SK-N-MC (cell line): ENCODE results near the gene RIPK1.
"Not testable (repeated sequence)": the region's sequence is repeated elsewhere in the genome, so short reads cannot be mapped to it uniquely, and the experiment has no call there.

Experiments used
- DNase-seq: peaks from one replicate; pipeline ENCODE4 v3.0.0-alpha.2; 2011; ENCODE audit warnings: low read depth, low spot score
- H3K27ac ChIP-seq: fragments of 200-600 bp; sonication (generic); 2 replicates; pipeline ENCODE4 v1.5.1; 2016; ENCODE audit warnings: mixed run types
- H3K36me3 ChIP-seq: fragments of 200-600 bp; sonication (generic); 2 replicates; pipeline ENCODE4 v1.6.1; 2017; ENCODE audit warnings: antibody characterized with exemption, low read length, mixed read lengths; ENCODE audit not compliant: insufficient read depth
- H3K4me3 ChIP-seq: fragments of 200-600 bp; sonication (generic); 2 replicates; pipeline ENCODE4 v1.5.1; 2016
- H3K9ac ChIP-seq: fragments of 200-600 bp; sonication (generic); 2 replicates; pipeline ENCODE4 v1.8.0; 2017; ENCODE audit warnings: mixed run types, mixed read lengths; ENCODE audit not compliant: insufficient read length
- H3K9me3 ChIP-seq: fragments of 200-600 bp; sonication (generic); 2 replicates; pipeline ENCODE4 v1.6.1; 2017; ENCODE audit warnings: low read depth, mild to moderate bottlenecking, antibody characterized with exemption, low read length, moderate library complexity, mixed read lengths
- EZH2 ChIP-seq: fragments of 200-600 bp; sonication (generic); IDR thresholded peaks from one replicate; pipeline ENCODE4 v1.6.1; 2017; ENCODE audit warnings: antibody characterized with exemption
- FOXP2 ChIP-seq: optimal IDR thresholded peaks from 2 replicates; pipeline ENCODE3; 2011; ENCODE audit warnings: mild to moderate bottlenecking, moderate library complexity; ENCODE audit not compliant: insufficient read depth; ENCODE audit errors: extremely low read length, control extremely low read depth
- POLR2AphosphoS5 ChIP-seq: IDR thresholded peaks from 2 replicates; pipeline ENCODE4 v1.6.1; 2012; ENCODE audit warnings: mild to moderate bottlenecking, low read depth, low read length, borderline replicate concordance

The RIPK1 gene

DNA sequence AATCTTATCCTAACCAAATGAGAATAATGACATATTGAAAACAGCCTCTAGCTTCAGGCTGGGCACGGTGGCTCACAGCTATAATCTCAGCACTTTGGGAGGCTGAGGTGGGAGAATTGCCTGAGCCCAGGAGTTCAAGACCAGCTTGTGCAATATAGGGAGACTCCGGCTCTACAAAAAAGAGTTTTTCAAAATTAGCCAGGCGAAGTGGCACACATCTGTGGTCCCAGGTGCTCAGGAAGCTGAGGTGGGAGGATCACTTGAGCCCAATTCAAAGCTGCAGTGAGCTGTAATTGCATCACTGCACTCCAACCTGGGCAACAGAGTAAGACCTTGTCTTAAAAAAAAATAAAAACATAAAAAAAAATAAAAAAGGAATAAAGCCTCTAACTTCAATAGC is 84.4 kb downstream of the RIPK1 start:
- DNase-seq: no peak
- TF ChIP-seq POLR2AphosphoS5 (no peak), EZH2 (no peak), FOXP2 (no peak)
- H3K9ac ChIP-seq: no peak overlapping the region
- H3K9me3 ChIP-seq: no peaks in the 10 kb centered on the region
- peaks cover 9% of the 10 kb centered on the region for H3K36me3 ChIP-seq
- H3K27ac ChIP-seq: no peak overlapping the region
- H3K4me3 ChIP-seq: no peak overlapping the region

DNA sequence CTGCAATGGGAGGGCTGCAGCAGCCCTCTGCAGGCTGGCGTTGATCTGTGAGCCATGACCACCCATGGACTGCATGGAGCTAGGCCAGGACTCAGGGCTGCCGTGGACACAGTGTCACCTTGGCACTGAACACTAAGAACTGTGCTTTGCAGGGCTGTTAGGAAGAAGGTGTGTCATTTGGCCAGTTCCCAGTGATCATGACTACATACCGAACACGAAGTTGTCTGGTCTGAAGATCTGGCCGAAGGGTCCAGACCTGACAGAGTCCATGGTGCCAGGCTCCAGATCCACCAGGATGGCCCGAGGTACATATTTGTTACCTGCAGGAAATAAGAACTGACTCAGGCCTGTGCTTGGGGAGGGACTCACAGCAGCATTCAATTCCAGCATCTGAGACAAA is 87.1 kb downstream of the RIPK1 start:
- not testable (repeated sequence) for H3K27ac ChIP-seq

DNA sequence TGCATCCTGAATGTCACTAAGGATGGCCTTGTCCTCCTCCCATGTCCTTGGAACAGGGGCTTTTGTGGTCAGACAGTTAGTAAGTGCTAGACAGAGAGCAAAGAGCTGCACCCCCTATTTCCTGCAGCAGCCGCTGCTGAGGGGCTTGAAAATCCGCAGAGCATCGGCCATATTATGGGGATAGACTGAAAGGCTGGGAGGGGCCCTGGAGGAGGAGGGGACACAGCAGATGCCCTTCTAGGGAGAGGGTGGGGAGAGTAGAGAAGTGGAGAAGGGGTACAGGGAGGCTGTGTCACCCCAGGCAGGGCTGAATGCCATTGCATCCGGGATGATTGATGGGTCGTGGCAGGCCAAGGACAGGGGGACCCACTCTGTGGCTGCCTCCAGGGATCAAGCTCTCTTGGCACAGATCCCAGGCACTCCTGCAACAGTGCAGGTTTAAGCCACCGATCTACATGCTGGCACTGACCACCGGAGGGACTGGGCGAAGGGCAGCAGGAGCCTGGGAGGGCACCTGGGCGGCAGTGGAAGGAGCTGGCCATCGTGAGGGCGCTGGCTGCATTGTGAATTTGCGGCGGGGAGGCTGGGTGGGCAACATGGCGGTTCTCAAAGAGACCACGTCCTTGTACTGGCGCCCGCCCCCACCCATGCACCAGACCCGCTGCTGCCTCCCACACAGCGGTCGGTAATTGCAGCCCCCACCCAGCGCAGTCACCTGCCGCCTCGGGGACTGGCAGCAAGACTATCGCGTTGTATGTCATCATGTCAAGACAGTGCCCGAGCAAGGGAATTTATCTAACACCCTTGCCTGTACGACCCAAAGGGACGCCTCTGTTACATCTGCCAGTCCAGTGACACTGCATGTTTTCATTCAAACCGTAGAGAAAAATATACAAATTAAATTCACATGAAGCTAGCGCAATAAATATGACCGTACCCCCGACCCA is 88.2 kb downstream of the RIPK1 start:
- Histone ChIP-seq H3K9ac (peak overlapping the region; percentile 76), H3K4me3 (peak overlapping the region; percentile 89)
- H3K9me3 ChIP-seq, H3K27ac ChIP-seq, H3K36me3 ChIP-seq, DNase-seq: not testable (repeated sequence)

More for the DNA sequence above, 87.1 kb downstream of the RIPK1 start:
- not testable (repeated sequence) for H3K4me3 ChIP-seq, H3K9ac ChIP-seq, H3K36me3 ChIP-seq, DNase-seq, H3K9me3 ChIP-seq

DNA sequence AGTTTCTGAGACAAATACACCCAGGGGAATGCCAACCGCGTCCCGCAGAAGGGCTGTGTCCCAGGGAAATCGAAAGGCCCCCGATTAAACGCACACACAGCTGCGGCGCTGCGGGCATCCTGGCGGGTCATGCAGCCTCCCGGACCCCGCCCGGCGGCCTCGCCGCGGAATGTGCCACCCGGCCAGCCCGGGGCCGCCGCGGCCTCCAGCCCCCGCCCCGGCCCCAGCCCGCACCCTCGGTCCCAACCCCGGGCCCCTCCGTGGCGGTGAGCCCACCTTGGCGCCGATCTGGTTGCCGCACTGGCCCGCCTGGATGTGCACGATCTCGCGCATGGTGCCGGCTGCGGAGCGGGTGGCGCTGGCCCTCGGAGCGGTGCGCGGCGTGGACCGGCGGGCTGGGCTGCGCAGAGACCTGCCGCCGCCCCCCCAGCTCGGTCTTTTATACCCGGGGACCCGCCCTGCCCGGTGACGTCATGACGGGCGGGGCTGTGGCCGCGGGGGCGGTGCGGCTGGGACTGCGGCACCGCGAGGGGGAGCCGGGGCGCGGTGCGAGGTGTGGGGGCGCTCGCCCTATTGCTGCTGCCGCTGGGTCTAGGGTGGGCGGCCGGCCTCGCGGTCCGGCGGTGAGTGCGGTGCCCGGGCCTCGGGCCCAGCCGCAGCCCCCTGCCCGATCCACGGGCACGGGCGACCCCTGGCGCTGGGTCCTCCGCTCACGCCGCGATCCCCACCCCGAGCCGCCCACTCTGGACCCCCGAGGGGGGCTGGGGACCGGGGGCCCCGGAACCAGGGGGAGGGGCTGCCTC is 89.0 kb downstream of the RIPK1 start, which contains the start of gene TUBB2A:
TSS of gene TUBB2A (minus strand) at position 414 of the 803 bp plus-strand sequence. CDS start at position 333, 81 bp downstream.
- Histone ChIP-seq H3K4me3 (peak within 1 kb of the TSS; percentile 89), H3K9ac (peak within 1 kb of the TSS; percentile 83), H3K36me3 (peaks cover 7% of the 10 kb centered on the region; the same call in 1 of the 2 replicates), H3K9me3 (no peaks in the 10 kb centered on the region), H3K27ac (no peak within 1 kb of the TSS)
- no peak for DNase-seq
- TF ChIP-seq FOXP2 (no peak), POLR2AphosphoS5 (peak; percentile 90), EZH2 (no peak)

DNA sequence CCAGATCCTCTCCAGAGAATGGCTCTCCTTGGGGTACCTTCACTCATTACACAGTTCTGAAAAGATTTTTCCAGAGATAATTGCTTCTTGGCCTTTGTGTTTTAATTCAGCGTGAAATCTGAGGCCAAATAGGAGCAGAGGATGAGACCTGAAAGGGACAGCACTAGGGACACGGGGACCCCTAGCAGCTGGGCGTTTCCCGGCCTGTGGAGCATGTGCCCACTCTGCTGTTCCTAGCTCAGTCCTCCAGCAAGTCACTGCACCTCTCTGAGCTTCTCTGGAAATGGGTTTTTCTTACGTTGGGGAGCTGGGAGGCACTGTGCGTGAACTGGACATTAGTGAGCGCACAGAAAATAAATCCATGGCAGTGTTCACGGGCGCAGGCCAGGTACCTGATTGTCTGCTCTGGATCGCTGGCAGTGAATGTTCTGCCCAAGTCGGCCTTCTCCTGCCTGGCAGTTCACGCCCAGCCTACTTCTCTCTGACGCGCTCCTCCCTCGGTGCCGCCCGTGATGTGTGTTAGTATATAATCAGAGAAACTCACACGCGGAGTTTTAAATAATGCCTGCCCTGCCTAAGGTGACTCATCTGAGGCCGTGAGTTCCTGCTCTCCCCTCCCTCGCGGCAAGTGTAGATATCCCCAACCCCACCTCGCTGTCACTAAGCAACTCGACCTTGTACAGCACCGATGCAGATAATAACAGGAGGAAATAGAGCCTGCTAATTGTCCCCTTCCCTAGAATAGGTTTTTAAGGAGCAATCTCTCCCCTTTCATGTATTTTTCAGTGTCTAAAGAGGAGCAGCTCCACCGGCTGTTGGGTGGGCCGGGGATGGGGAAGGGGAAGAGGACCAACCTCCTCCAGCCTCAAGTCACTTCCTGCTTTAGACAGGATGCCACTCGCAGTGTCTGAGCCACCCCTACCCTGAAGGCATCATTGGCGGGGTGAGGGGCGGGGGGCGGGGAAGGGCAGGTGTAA is 91.8 kb downstream of the RIPK1 start:
- H3K9me3 ChIP-seq: no peaks in the 10 kb centered on the region
- no peak for DNase-seq
- TF ChIP-seq FOXP2 (no peak), POLR2AphosphoS5 (no peak), EZH2 (no peak)
- no peak overlapping the region for H3K4me3 ChIP-seq
- no peak overlapping the region for H3K27ac ChIP-seq
- H3K9ac ChIP-seq: no peak overlapping the region
- H3K36me3 ChIP-seq: no peaks in the 10 kb centered on the region

DNA sequence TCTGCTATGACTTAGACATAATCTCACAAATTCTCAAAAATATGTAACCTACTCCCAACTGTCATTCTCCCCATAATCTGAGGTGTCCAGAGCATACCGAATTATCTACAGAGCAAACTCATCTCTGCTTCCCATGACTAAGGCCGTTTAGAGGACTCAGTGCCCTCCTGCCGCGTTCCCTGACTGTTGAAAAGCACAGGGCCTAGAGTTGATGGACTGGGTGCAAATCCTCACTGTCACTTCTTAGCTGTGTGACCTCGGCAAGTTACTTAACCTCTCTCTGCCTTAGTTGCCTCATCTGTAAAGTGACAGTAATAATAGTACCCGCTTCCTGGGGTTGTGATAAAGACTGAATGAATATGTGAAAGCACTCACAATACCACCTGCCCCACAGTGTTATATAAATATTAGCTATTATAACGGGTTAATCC is 93.8 kb downstream of the RIPK1 start:
- no peaks in the 10 kb centered on the region for H3K9me3 ChIP-seq
- DNase-seq: no peak
- H3K9ac ChIP-seq: peak overlapping the region; percentile 81
- H3K4me3 ChIP-seq: peak overlapping the region; percentile 95
- TF ChIP-seq EZH2 (no peak), FOXP2 (no peak), POLR2AphosphoS5 (no peak)
- no peak overlapping the region for H3K27ac ChIP-seq
- H3K36me3 ChIP-seq: no peaks in the 10 kb centered on the region

DNA sequence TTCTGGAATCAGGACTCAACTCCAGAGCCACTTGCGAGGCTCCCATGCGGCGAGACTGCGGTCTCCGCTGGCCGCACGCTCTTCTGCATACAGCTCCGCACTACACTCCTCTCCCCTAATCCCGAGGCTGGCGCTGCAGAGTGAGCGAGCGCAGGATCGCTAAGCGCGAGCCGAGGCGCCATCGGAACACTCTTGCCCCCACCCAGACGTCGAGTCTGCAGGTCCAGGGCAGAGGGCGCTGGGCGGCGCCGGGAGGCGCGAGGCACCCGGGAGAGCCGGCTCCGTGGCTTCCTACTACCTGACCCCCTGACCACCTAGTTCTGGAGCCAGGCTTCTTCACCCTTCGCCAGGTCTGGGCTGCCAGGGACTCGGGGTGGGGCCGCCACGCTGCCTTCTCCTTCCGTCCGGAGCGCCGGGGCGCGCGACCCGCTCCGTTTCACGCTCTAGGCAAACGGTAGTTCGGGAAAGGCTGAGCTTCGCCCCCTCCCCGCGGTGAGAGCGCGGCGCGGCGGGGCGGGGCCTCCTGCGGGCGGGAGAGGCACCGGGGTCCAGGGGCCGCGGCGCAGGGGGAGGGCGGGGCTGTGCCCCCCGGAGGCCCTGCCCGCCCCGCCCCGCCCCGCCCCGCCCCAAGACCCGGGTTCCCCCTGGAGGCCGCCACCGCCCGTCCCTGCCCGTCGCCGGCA is 94.4 kb downstream of the RIPK1 start:
- DNase-seq: no peak
- no peaks in the 10 kb centered on the region for H3K36me3 ChIP-seq
- TF ChIP-seq POLR2AphosphoS5 (peak; percentile 94), FOXP2 (no peak), EZH2 (no peak)
- H3K4me3 ChIP-seq: peak overlapping the region; percentile 95
- no peaks in the 10 kb centered on the region for H3K9me3 ChIP-seq
- H3K27ac ChIP-seq: peak overlapping the region; percentile 68
- peak overlapping the region; percentile 81 for H3K9ac ChIP-seq

DNA sequence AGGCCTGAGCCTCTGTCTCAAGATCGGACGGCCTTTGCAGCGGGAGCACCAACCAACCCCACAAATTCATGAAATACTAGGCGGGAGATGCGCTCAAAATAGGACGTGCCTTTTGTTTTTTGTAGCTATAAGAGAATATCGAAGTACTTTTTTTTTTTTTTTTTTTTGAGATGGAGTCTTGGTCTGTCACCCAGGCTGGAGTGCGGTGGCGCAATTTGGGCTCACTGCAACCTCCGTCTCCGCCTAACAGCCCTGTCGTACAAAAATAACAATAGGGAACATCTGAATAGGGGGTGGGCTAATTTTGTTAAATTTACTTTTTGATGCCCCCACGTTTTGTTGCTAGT is 94.9 kb downstream of the RIPK1 start:
- H3K9me3 ChIP-seq: no peaks in the 10 kb centered on the region
- DNase-seq: no peak
- no peaks in the 10 kb centered on the region for H3K36me3 ChIP-seq
- H3K27ac ChIP-seq: no peak overlapping the region
- TF ChIP-seq FOXP2 (no peak), POLR2AphosphoS5 (0 out of 2 replicates have a peak, but pooled peaks have one; percentile 18), EZH2 (no peak)
- peak overlapping the region; percentile 95 for H3K4me3 ChIP-seq
- no peak overlapping the region for H3K9ac ChIP-seq
